IMR-90 (cell line): ENCODE results near the gene MAGI1. TPM values are rescaled to one million over a fixed set of nuclear protein-coding genes. Genes with fewer than 3 reads are reported as not detected.
A peak's percentile ranks its signal among the peaks of the same experiment; 100 is the strongest.

Source experiments
- ATAC-seq: fragments of 200-7000 bp; cut with Tn5 transposase; 2 replicates; pipeline ENCODE4 v1.9.1; 2020; ENCODE audit warnings: low read depth, mild to moderate bottlenecking, moderate library complexity
- BruUV-seq: library from RNA; stranded (reverse); fragments of 400-500 nt; replicated peaks from 2 replicates; lab custom pipeline; 2021; lab: Mats Ljungman, UMichigan
- CTCF ChIA-PET: fragments of 300-600 bp; formaldehyde crosslinking; extraction: SDS; loops from one replicate; lab custom pipeline; 2021; ENCODE audit warnings: antibody characterized with exemption; lab: Yijun Ruan, JAX
- POLR2A ChIA-PET: fragments of 300-600 bp; sonication (Branson Sonifier 250); formaldehyde crosslinking; loops from one replicate; lab custom pipeline; 2022; ENCODE audit warnings: antibody characterized with exemption; ENCODE audit not compliant: unreplicated experiment; lab: Charles Lee
- DNase-seq: peaks from one replicate; pipeline ENCODE4 v3.0.0; 2013
- H2AFZ ChIP-seq: replicated peaks from 2 replicates; pipeline ENCODE3; 2013; ENCODE audit warnings: low read length, mild to moderate bottlenecking; ENCODE audit not compliant: poor library complexity
- H2AK5ac ChIP-seq: 2 replicates; pipeline ENCODE4 v1.6.1; 2013; ENCODE audit warnings: low read depth, low read length, inconsistent platforms
- H2AK9ac ChIP-seq: replicated peaks from 2 replicates; pipeline ENCODE3; 2013; ENCODE audit warnings: mild to moderate bottlenecking, low read depth, low read length, moderate library complexity; ENCODE audit not compliant: poor library complexity
- H2BK120ac ChIP-seq: 2 replicates; pipeline ENCODE4 v1.6.1; 2013; ENCODE audit warnings: low read depth, low read length, inconsistent platforms
- H2BK15ac ChIP-seq: 3 replicates; pipeline ENCODE4 v1.6.1; 2013; ENCODE audit warnings: low read depth, low read length, inconsistent platforms
- H2BK20ac ChIP-seq: 2 replicates; pipeline ENCODE4 v1.6.1; 2013; ENCODE audit warnings: low read depth, mild to moderate bottlenecking, inconsistent platforms, low read length, moderate library complexity
- H2BK5ac ChIP-seq: 2 replicates; pipeline ENCODE4 v1.6.1; 2013; ENCODE audit warnings: mild to moderate bottlenecking, low read depth, low read length, inconsistent platforms; ENCODE audit not compliant: poor library complexity, severe bottlenecking
- H3K14ac ChIP-seq: replicated peaks from 2 replicates; pipeline ENCODE4 v1.6.1; 2013; ENCODE audit warnings: low read depth, low read length, inconsistent platforms
- H3K18ac ChIP-seq: 2 replicates; pipeline ENCODE4 v1.6.1; 2013; ENCODE audit warnings: low read depth, low read length, control low read depth
- H3K23ac ChIP-seq: 2 replicates; pipeline ENCODE4 v1.6.1; 2013; ENCODE audit warnings: low read depth, low read length, inconsistent platforms
- H3K27ac ChIP-seq: 2 replicates; pipeline ENCODE4 v1.5.1; 2013; ENCODE audit warnings: mild to moderate bottlenecking, control low read depth, low read length; ENCODE audit not compliant: insufficient read depth
- H3K27me3 ChIP-seq: 2 replicates; pipeline ENCODE4 v1.6.1; 2013; ENCODE audit warnings: low read length; ENCODE audit not compliant: control insufficient read depth, insufficient read depth
- H3K36me3 ChIP-seq: 2 replicates; pipeline ENCODE4 v1.6.1; 2013; ENCODE audit warnings: low read length, mixed read lengths; ENCODE audit not compliant: control insufficient read depth, insufficient read depth
- H3K4ac ChIP-seq: 2 replicates; pipeline ENCODE4 v1.6.1; 2013; ENCODE audit warnings: low read depth, low read length, inconsistent platforms
- H3K4me1 ChIP-seq: 2 replicates; pipeline ENCODE4 v1.6.1; 2013; ENCODE audit warnings: low read length, mixed read lengths; ENCODE audit not compliant: control insufficient read depth, insufficient read depth
- H3K4me2 ChIP-seq: 2 replicates; pipeline ENCODE4 v1.6.1; 2013; ENCODE audit warnings: low read depth, mild to moderate bottlenecking, control low read depth, low read length, moderate library complexity
- H3K4me3 ChIP-seq: 2 replicates; pipeline ENCODE4 v1.5.1; 2013; ENCODE audit warnings: low read depth, mild to moderate bottlenecking, control low read depth, low read length, moderate library complexity; ENCODE audit not compliant: insufficient read depth
- H3K56ac ChIP-seq: 2 replicates; pipeline ENCODE4 v1.6.1; 2013; ENCODE audit warnings: low read length, inconsistent platforms; ENCODE audit not compliant: insufficient read depth; ENCODE audit errors: extremely low read depth
- H3K79me1 ChIP-seq, 2 experiments: 2 replicates each; pipeline ENCODE4 v1.6.1; 2013; ENCODE audit warnings: low read length in 2 of 2, inconsistent platforms in 1 of 2, low read depth in 1 of 2
- H3K9ac ChIP-seq: 2 replicates; pipeline ENCODE4 v1.6.1; 2013; ENCODE audit warnings: low read depth, low read length, control low read depth
- H3K9me1 ChIP-seq: 2 replicates; pipeline ENCODE4 v1.6.1; 2013; ENCODE audit warnings: low read length, inconsistent platforms; ENCODE audit not compliant: insufficient read depth
- H3K9me3 ChIP-seq: 2 replicates; pipeline ENCODE4 v1.6.1; 2013; ENCODE audit warnings: low read length; ENCODE audit not compliant: control insufficient read depth, insufficient read depth
- H4K20me1 ChIP-seq: 2 replicates; pipeline ENCODE4 v1.6.1; 2013; ENCODE audit warnings: low read length, inconsistent platforms; ENCODE audit not compliant: insufficient read depth
- H4K5ac ChIP-seq: 2 replicates; pipeline ENCODE4 v1.6.1; 2013; ENCODE audit warnings: mild to moderate bottlenecking, low read depth, low read length, control low read depth
- H4K8ac ChIP-seq, 2 experiments: 2 replicates each; pipeline ENCODE4 v1.6.1; 2013; ENCODE audit warnings: low read depth in 2 of 2, low read length in 2 of 2, control low read depth in 1 of 2, inconsistent platforms in 1 of 2
- H4K91ac ChIP-seq: 2 replicates; pipeline ENCODE4 v1.6.1; 2013; ENCODE audit warnings: low read depth, low read length, inconsistent platforms; ENCODE audit not compliant: insufficient read depth
- CEBPB ChIP-seq: IDR thresholded peaks from 2 replicates; pipeline ENCODE4 v1.6.1; 2012; ENCODE audit warnings: low read depth, low read length, improper control_type of control experiment
- RAD21 ChIP-seq: IDR thresholded peaks from 2 replicates; pipeline ENCODE4 v1.6.1; 2012; ENCODE audit warnings: low read length, improper control_type of control experiment
- RCOR1 ChIP-seq: IDR thresholded peaks from 2 replicates; pipeline ENCODE4 v1.6.1; 2012; ENCODE audit warnings: mild to moderate bottlenecking, low read length, improper control_type of control experiment; ENCODE audit not compliant: insufficient replicate concordance
- WGBS, 2 experiments: methylation state at CpG; one replicate each; pipeline versions ENCODE4 v1.1.5 to v1.1.7; 2013; ENCODE audit warnings: missing lambda C conversion rate in 2 of 2; ENCODE audit not compliant: insufficient read length in 1 of 2; ENCODE audit errors: extremely low coverage in 2 of 2; 5-methylcytosine and 5-hydroxymethylcytosine counted together
- dilution Hi-C: fragments of 300-500 bp; cut with HindIII; formaldehyde crosslinking; loops from one replicate; pipeline ENCODE4 v1.14.3; 2018; ENCODE audit warnings: low sequenced_read_pairs; ENCODE audit not compliant: unreplicated experiment
- in situ Hi-C: fragments of 300-500 bp; cut with MboI; formaldehyde crosslinking; loops from 3 replicates; pipeline ENCODE4 v1.14.3; 2019; ENCODE audit warnings: low sequenced_read_pairs, inconsistent platforms, mixed read lengths
- intact Hi-C: fragments of 100-400 bp; cut with micrococcal nuclease; formaldehyde crosslinking; loops from 2 replicates; pipeline ENCODE4 v1.10.0; 2022
- polyA plus RNA-seq, 3 experiments: library from polyadenylated mRNA; depleted of rRNA; stranded (reverse); fragments of >200 nt; gene quantifications; 2 replicates each; pipeline ENCODE4 v1.2.3, GENCODE V29; 2012; ENCODE audit warnings: low replicate concordance in 1 of 3
- total RNA-seq: library from RNA; depleted of rRNA; stranded (reverse); fragments of >200 nt; gene quantifications from 2 replicates; pipeline ENCODE4 v1.2.3, GENCODE V29; 2012
- TF ChIP-seq, protein P1 (sequence below): conservative IDR thresholded peaks from 2 replicates; pipeline ENCODE4 v1.5.1; 2012; ENCODE audit warnings: mild to moderate bottlenecking, low read depth, low read length, improper control_type of control experiment

Gene MAGI1
- total and polyA plus RNA-seq, 2 of the 4 experiments (the other 2 are of a cell fraction): 14.5 to 24.2 TPM

DNA sequence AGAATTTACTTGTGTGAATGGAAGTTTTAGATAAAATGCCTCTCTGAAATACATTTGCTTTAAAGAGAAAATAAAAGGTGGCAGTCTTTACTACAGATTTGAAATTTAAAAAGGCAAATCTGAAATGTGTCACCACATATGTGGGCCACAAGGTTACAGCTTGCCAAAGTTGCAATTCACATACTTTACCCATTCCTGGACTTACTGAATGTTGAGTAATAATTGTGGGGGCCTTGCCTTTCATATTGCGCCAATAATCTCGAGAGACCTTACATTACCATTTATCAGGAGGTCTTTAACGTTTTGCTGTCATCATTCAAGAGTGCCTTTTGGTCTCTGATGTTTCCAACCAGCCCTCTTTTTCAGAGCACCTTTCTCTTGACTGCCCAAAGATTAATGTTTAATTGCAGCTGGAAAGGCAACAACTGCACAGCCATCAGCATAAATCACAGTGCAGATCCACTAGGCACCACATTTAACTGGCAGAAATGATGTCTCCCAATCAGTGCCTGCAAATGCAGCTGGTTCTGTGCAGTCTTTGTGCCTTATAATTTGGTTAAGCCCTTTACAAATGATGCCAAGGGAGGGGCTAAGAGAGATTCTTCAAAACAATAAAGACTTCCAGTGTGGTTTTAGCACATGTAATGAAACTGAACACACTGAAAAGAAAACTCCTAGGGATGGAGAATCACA, 206.8 kb downstream of the MAGI1 start:
- peak; percentile 40 for DNase-seq
- no peak overlapping the region for H2BK5ac ChIP-seq
- H3K9me3 ChIP-seq: no peaks in the 10 kb centered on the region
- no peaks in the 10 kb centered on the region for H3K36me3 ChIP-seq
- no peak for ATAC-seq
- POLR2A ChIA-PET: no interaction called here
- peaks cover 13% of the 10 kb centered on the region; the same call in 1 of the 2 replicates for H3K4me1 ChIP-seq
- H3K9ac ChIP-seq: no peak overlapping the region
- H2BK15ac ChIP-seq: no peak overlapping the region
- peaks cover 12% of the 10 kb centered on the region for H3K9me1 ChIP-seq
- BruUV-seq: no TSS peak
- H3K79me1 ChIP-seq: peaks cover 46 to 53% of the 10 kb centered on the region in 2 experiments
- no peak overlapping the region for H4K5ac ChIP-seq
- no peak overlapping the region for H4K8ac ChIP-seq
- no peak overlapping the region for H2AK9ac ChIP-seq
- no peak overlapping the region for H2BK20ac ChIP-seq
- H3K27ac ChIP-seq: no peak overlapping the region
- H3K27me3 ChIP-seq: no peaks in the 10 kb centered on the region
- in situ Hi-C loops: no loop called here
- H3K4me2 ChIP-seq: no peak overlapping the region
- H3K56ac ChIP-seq: no peak overlapping the region
- no peak overlapping the region for H2AFZ ChIP-seq
- intact Hi-C loops: no loop called here
- H2BK120ac ChIP-seq: no peak overlapping the region
- dilution Hi-C loops: no loop called here
- 0 out of 2 replicates have a peak overlapping the region, but pooled peaks have one; percentile 20 for H3K14ac ChIP-seq
- WGBS, 2 experiments: 0% methylated on average over 1 of the region's 3 CpGs; no CpG with 5 or more reads in 1 of the 2 experiments
- CTCF ChIA-PET: no interaction called here
- H3K4me3 ChIP-seq: no peak overlapping the region
- peaks cover 4% of the 10 kb centered on the region; the same call in 1 of the 2 replicates for H4K20me1 ChIP-seq
- H2AK5ac ChIP-seq: no peak overlapping the region
- TF ChIP-seq RCOR1: no peak
- TF ChIP-seq CEBPB: peak; percentile 60
- TF ChIP-seq RAD21: no peak
- TF ChIP-seq, protein P1, sequence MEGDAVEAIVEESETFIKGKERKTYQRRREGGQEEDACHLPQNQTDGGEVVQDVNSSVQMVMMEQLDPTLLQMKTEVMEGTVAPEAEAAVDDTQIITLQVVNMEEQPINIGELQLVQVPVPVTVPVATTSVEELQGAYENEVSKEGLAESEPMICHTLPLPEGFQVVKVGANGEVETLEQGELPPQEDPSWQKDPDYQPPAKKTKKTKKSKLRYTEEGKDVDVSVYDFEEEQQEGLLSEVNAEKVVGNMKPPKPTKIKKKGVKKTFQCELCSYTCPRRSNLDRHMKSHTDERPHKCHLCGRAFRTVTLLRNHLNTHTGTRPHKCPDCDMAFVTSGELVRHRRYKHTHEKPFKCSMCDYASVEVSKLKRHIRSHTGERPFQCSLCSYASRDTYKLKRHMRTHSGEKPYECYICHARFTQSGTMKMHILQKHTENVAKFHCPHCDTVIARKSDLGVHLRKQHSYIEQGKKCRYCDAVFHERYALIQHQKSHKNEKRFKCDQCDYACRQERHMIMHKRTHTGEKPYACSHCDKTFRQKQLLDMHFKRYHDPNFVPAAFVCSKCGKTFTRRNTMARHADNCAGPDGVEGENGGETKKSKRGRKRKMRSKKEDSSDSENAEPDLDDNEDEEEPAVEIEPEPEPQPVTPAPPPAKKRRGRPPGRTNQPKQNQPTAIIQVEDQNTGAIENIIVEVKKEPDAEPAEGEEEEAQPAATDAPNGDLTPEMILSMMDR: no peak
- no peak overlapping the region for H4K91ac ChIP-seq
- H3K4ac ChIP-seq: no peak overlapping the region
- no peak overlapping the region for H3K23ac ChIP-seq
- H3K18ac ChIP-seq: no peak overlapping the region
